H1 (cell line): ENCODE measurements around the gene KLHL8. TPM values are rescaled to one million over a fixed set of nuclear protein-coding genes. Genes with fewer than 3 reads are reported as not detected.

ENCODE experiments used
- CBX5 ChIP-seq: fragments of 300-800, 300-1000 bp; sonication (generic); IDR thresholded peaks from 2 replicates; pipeline ENCODE4 v1.7.1; 2016; ENCODE audit warnings: antibody characterized with exemption, low read length, low read depth
- CHD7 ChIP-seq: fragments of 300-600 bp; sonication (generic); IDR thresholded peaks from 2 replicates; pipeline ENCODE4 v1.7.1; 2012; ENCODE audit warnings: low read length, moderate library complexity, mild to moderate bottlenecking, inconsistent platforms; ENCODE audit not compliant: insufficient replicate concordance
- EP300 ChIP-seq, 2 experiments: IDR thresholded peaks; 1 replicate in 1 of 2; 2 replicates in 1 of 2; pipeline ENCODE4 v1.6.1; 2011 to 2012; ENCODE audit warnings: low read depth in 2 of 2, low read length in 2 of 2, mild to moderate bottlenecking in 2 of 2, borderline replicate concordance in 1 of 2, inconsistent platforms in 1 of 2, moderate library complexity in 1 of 2
- KDM4A ChIP-seq: IDR thresholded peaks from one replicate; pipeline ENCODE4 v1.7.1; 2012; ENCODE audit warnings: low read depth, mild to moderate bottlenecking, moderate library complexity, low read length, inconsistent platforms; ENCODE audit not compliant: severe bottlenecking
- POLR2A ChIP-seq, 2 experiments: IDR thresholded peaks; 1 replicate in 1 of 2; 2 replicates in 1 of 2; pipeline ENCODE4 v1.6.1; 2011; ENCODE audit warnings: low read depth in 2 of 2, low read length in 2 of 2, mild to moderate bottlenecking in 2 of 2; ENCODE audit errors: control extremely low read depth in 1 of 2
- SIRT6 ChIP-seq: IDR thresholded peaks from one replicate; pipeline ENCODE4 v1.7.1; 2012; ENCODE audit warnings: low read length, inconsistent platforms
- SP4 ChIP-seq: IDR thresholded peaks from 2 replicates; pipeline ENCODE4 v1.6.1; 2012; ENCODE audit warnings: low read length, inconsistent platforms
- SUZ12 ChIP-seq: fragments of 200-600 bp; sonication (generic); IDR thresholded peaks from 2 replicates; pipeline ENCODE4 v1.6.1; 2012; ENCODE audit warnings: mild to moderate bottlenecking, inconsistent platforms, low read length, moderate library complexity, mixed read lengths
- TBP ChIP-seq: IDR thresholded peaks from 2 replicates; pipeline ENCODE4 v1.6.1; 2011; ENCODE audit warnings: low read depth, low read length, improper control_type of control experiment
- TCF12 ChIP-seq: IDR thresholded peaks from 2 replicates; pipeline ENCODE4 v1.6.1; 2011; ENCODE audit warnings: low read depth, mild to moderate bottlenecking, low read length
- ZNF274 ChIP-seq: IDR thresholded peaks from 2 replicates; pipeline ENCODE4 v1.7.0; 2012; ENCODE audit warnings: low read length, borderline replicate concordance; ENCODE audit errors: extremely low read depth
- polyA plus RNA-seq, 7 experiments: library from polyadenylated mRNA; depleted of rRNA in 3 of 7; stranded (reverse) in 5 of 7; unstranded in 2 of 7; fragments of >200 nt in 5 of 7; fragments of 200-250 nt in 2 of 7; gene quantifications; 1 replicate in 5 of 7; 2 replicates in 1 of 7; 4 replicates in 1 of 7; pipeline versions ENCODE4 v1.2.1 to v1.2.3, GENCODE V29; 2011 to 2013; ENCODE audit warnings: missing spikeins in 2 of 7, mixed read lengths in 2 of 7
- total RNA-seq: library from RNA; stranded (reverse); fragmentation: NEBNext Ultra II Directional; extraction: Animal tissue kit (Norgen Biotek cat#: 25700); gene quantifications from 2 replicates; pipeline ENCODE4 v1.2.1, GENCODE V29; 2021

KLHL8 gene
- total and polyA plus RNA-seq, 2 of the 8 experiments (the other 6 are each of a cell fraction or from before 2014, with no cell fraction given): 0.94 to 8.1 TPM

- TF ChIP-seq CHD7 (no peak), SIRT6 (no peak), KDM4A (no peak), SP4 (no peak), CBX5 (no peak), EP300 (IDR thresholded peaks at IDR 0.05; ENCODE audit: borderline replicate concordance in 1 of 2, low read depth in 2 of 2, low read length in 2 of 2) (no peak), TBP (no peak), TCF12 (no peak), ZNF274 (no peak), SUZ12 (no peak), POLR2A (IDR thresholded peaks at IDR 0.05; ENCODE audit: control extremely low read depth in 1 of 2, low read depth in 2 of 2, low read length in 2 of 2) (no peak)
These were observed 31.5 kb downstream of the KLHL8 start (continued) for GRCh38 chr4:87188932-87189331.
